LNCaP clone FGC (cell line): Measurements from ENCODE around the gene RBP4.

ENCODE experiments used
- DNase-seq: peaks from one replicate; pipeline ENCODE4 v3.0.0-alpha.2; 2011; ENCODE audit warnings: low read depth
- H3K4me3 ChIP-seq: 2 replicates; pipeline ENCODE4 v1.5.1; 2011; ENCODE audit warnings: mild to moderate bottlenecking, low read depth, low read length, control low read depth
- TF ChIP-seq, protein P1 (sequence below): IDR thresholded peaks from 2 replicates; pipeline ENCODE4 v1.5.1; 2012; ENCODE audit warnings: mild to moderate bottlenecking; ENCODE audit not compliant: control insufficient read depth, insufficient read depth; ENCODE audit errors: extremely low read depth

Gene RBP4

DNA sequence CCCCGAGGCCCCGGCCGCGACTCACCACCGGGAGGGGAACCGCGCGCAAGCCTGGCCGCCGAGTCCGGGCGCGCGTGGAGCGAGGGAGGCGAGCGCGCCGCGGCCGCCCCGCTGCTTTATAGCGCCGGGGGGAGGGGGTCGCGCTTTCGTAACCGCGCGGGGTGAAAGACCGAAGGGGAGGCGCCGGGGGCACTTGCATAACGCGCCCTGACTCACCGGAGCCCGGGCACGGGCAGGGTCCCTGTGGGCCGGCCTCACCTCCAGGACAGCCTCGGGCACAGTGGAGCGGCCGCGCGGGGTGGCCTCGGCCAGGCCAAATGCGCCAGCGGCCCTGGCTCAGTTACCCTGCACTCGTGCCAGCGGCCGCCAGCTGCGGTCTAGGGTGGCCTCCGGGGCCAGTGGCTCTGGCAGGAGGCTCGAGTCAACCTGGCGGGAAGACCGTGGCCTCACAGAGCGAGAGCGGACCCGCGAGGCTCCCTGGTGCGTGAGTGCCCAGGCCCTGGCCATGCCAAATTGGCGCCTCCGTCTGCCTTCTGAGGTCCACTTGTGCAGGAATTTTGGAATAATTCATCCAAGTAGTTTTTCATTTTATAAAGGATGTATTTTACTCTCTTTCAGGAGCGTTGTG is at the start of gene RBP4:
RBP4 (minus strand) TSS at position 90 of the 628 bp plus-strand sequence. CDS start 207 bp downstream, outside the sequence.
- no peak for DNase-seq
- TF ChIP-seq, protein P1, sequence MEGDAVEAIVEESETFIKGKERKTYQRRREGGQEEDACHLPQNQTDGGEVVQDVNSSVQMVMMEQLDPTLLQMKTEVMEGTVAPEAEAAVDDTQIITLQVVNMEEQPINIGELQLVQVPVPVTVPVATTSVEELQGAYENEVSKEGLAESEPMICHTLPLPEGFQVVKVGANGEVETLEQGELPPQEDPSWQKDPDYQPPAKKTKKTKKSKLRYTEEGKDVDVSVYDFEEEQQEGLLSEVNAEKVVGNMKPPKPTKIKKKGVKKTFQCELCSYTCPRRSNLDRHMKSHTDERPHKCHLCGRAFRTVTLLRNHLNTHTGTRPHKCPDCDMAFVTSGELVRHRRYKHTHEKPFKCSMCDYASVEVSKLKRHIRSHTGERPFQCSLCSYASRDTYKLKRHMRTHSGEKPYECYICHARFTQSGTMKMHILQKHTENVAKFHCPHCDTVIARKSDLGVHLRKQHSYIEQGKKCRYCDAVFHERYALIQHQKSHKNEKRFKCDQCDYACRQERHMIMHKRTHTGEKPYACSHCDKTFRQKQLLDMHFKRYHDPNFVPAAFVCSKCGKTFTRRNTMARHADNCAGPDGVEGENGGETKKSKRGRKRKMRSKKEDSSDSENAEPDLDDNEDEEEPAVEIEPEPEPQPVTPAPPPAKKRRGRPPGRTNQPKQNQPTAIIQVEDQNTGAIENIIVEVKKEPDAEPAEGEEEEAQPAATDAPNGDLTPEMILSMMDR = no peak
- H3K4me3 ChIP-seq = peak within 1 kb of the TSS; percentile 28

GRCh38 chr10:93639791-93640190 is 38.8 kb upstream of the RBP4 start:
- DNase-seq = no peak
- TF ChIP-seq, protein P1 = no peak

DNA sequence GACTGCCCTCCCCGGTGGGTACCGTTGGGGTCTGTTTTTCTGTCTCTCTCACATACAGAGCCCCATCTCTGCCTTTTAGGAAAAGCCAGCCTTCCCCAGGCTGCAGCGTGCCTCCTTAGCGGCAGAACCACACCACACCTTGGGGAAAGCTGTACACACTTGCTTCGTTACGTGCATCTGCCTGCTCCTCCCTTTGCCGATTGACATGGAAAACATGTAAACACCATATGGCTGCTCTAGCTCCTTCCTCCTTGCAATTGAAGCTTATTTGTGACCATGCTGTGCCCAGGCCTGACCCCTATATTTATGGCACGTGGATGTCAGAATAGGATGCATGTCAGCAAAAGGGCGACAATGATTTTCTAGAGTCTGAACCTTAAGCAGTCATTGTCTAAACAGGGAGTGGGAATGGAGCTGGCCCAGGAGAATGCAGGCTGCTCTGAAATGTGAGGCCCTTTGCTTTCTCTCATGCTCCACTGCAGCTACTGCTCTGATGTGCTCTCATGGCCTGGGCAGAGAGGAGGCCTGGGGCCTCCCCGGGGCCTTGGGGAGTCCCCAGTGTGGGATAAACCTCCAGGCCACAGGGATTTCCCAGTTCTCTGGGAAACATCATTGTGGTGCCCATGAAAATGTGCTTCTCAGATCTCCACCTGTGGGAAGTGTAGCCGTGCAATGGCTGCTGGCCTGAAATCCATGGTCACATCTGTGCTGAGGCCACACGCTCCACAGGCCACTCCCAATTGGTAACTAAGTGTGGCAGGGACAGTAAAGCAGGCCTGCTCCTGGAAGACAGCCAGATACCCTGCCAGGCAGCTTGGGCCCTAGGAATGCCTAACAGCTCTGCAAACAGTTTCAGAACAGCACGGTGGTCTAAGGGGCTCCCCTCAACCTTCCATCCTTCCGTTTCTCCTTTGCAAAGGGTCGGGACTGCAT is 29.9 kb upstream of the RBP4 start:
- no peak for DNase-seq
- TF ChIP-seq, protein P1 = no peak
- H3K4me3 ChIP-seq = no peak overlapping the region

More at GRCh38 chr10:93639791-93640190, 38.8 kb upstream of the RBP4 start:
- H3K4me3 ChIP-seq = no peak overlapping the region

- DNase-seq = no peak
- H3K4me3 ChIP-seq = no peak overlapping the region
- TF ChIP-seq, protein P1 = no peak
Observed at GRCh38 chr10:93629647-93630305, 28.7 kb upstream of the RBP4 start.

GRCh38 chr10:93628858-93629257 is 27.8 kb upstream of the RBP4 start:
- DNase-seq = no peak
- TF ChIP-seq, protein P1 = no peak
- no peak overlapping the region for H3K4me3 ChIP-seq

DNA sequence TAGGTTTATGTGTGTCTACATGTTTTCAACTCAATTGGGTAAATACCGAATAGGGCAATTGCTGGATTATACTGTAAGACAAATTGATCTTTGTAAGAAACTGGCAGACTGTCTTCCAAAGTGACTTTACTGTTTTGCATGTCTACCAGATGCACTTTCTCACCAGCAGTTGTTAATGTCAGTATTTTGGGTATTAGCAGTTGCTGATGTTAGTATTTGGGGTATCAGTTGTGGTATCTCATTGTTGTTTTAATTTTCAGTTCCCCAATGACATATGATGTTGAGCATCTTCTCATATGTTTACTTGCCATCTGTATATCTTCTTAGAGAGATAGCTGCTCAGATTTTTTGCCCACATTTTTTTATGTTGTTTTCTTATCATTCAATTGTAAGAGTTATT is 21.9 kb upstream of the RBP4 start:
- no peak overlapping the region for H3K4me3 ChIP-seq
- DNase-seq = no peak
- TF ChIP-seq, protein P1 = no peak
